CD4-positive, CD25-positive, alpha-beta regulatory T cell (primary cell): ENCODE results near the gene AQP12B. TPM values are rescaled to one million over a fixed set of nuclear protein-coding genes. Genes with fewer than 3 reads are reported as not detected.
"Not testable (repeated sequence)": the region's sequence is repeated elsewhere in the genome, so short reads cannot be mapped to it uniquely, and the experiment has no call there.

Experiments
- ATAC-seq, 2 donors: fragments of 150-1000 bp; cut with Tn5 transposase; one replicate each; pipeline ENCODE4 v1.10.0; 2021; ENCODE audit warnings: low read depth in 2 of 2, moderate number of reproducible peaks in 2 of 2, moderate library complexity in 1 of 2
- DNase-seq, 3 donors: peaks; one replicate each; pipeline versions ENCODE4 v3.0.0 to v3.0.0-alpha.2; 2012 to 2022; ENCODE audit warnings: mixed read lengths in 1 of 3
- H3K27ac ChIP-seq: one replicate; pipeline ENCODE4 v1.7.0; 2013; ENCODE audit warnings: mild to moderate bottlenecking, low read length; ENCODE audit not compliant: insufficient read depth, poor library complexity, severe bottlenecking
- H3K27me3 ChIP-seq: one replicate; pipeline ENCODE4 v1.7.0; 2013; ENCODE audit warnings: low read length; ENCODE audit not compliant: control insufficient read depth, insufficient read depth
- H3K36me3 ChIP-seq: one replicate; pipeline ENCODE4 v1.7.0; 2013; ENCODE audit warnings: mild to moderate bottlenecking, low read length, moderate library complexity; ENCODE audit not compliant: control insufficient read depth, insufficient read depth
- H3K4me1 ChIP-seq: 2 replicates; pipeline ENCODE4 v1.7.0; 2013; ENCODE audit warnings: mild to moderate bottlenecking, low read length; ENCODE audit not compliant: insufficient read depth, control insufficient read depth, poor library complexity, severe bottlenecking
- H3K4me3 ChIP-seq: one replicate; pipeline ENCODE4 v1.7.0; 2013; ENCODE audit warnings: low read depth, mild to moderate bottlenecking, low read length, moderate library complexity
- H3K9me3 ChIP-seq, 2 experiments: 1 replicate in 1 of 2; 2 replicates in 1 of 2; pipeline ENCODE4 v1.7.0; 2013; ENCODE audit warnings: low read length in 2 of 2, mild to moderate bottlenecking in 1 of 2, moderate library complexity in 1 of 2; ENCODE audit not compliant: control insufficient read depth in 2 of 2
- H3K27ac Mint-ChIP-seq, 3 donors: one replicate each; pipeline ENCODE4 v1.8.0; 2020 to 2022; ENCODE audit warnings: mild to moderate bottlenecking in 3 of 3, mixed read lengths in 3 of 3, moderate library complexity in 2 of 3
- H3K27me3 Mint-ChIP-seq: one replicate; pipeline ENCODE4 v1.8.0; 2022; ENCODE audit warnings: mild to moderate bottlenecking, mixed read lengths
- H3K36me3 Mint-ChIP-seq: one replicate; pipeline ENCODE4 v1.8.0; 2020; ENCODE audit warnings: mixed read lengths
- H3K4me1 Mint-ChIP-seq, 4 donors: one replicate each; pipeline ENCODE4 v1.8.0; 2020 to 2022; ENCODE audit warnings: mixed read lengths in 4 of 4, mild to moderate bottlenecking in 1 of 4
- H3K4me3 Mint-ChIP-seq, 4 donors: one replicate each; pipeline ENCODE4 v1.8.0; 2020 to 2022; ENCODE audit warnings: mild to moderate bottlenecking in 4 of 4, mixed read lengths in 4 of 4, moderate library complexity in 3 of 4
- H3K9me3 Mint-ChIP-seq, 7 donors: one replicate each; pipeline ENCODE4 v1.8.0; 2020 to 2022; ENCODE audit warnings: mixed read lengths in 7 of 7, mild to moderate bottlenecking in 3 of 7, moderate library complexity in 2 of 7
- polyA plus RNA-seq, 4 donors: library from polyadenylated mRNA; unstranded; fragments of 300-500 nt; fragmentation: Illumina TruSeq; gene quantifications; one replicate each; pipeline ENCODE4 v1.2.3, GENCODE V29; 2021
- total RNA-seq: library from RNA; stranded (reverse); gene quantifications from one replicate; pipeline ENCODE4 v1.2.3, GENCODE V29; 2022

AQP12B gene
- total and polyA plus RNA-seq, 5 donors from 2014 or later: not detected

GRCh38 chr2:240692583-240693561 is 10.2 kb upstream of the AQP12B start:
- H3K27ac ChIP-seq, H3K27me3 ChIP-seq, H3K36me3 ChIP-seq, H3K36me3 Mint-ChIP-seq, H3K9me3 ChIP-seq, H3K9me3 Mint-ChIP-seq, H3K4me3 ChIP-seq, ATAC-seq, DNase-seq, H3K4me1 ChIP-seq, H3K4me1 Mint-ChIP-seq, H3K4me3 Mint-ChIP-seq, H3K27me3 Mint-ChIP-seq, H3K27ac Mint-ChIP-seq: not testable (repeated sequence)

DNA sequence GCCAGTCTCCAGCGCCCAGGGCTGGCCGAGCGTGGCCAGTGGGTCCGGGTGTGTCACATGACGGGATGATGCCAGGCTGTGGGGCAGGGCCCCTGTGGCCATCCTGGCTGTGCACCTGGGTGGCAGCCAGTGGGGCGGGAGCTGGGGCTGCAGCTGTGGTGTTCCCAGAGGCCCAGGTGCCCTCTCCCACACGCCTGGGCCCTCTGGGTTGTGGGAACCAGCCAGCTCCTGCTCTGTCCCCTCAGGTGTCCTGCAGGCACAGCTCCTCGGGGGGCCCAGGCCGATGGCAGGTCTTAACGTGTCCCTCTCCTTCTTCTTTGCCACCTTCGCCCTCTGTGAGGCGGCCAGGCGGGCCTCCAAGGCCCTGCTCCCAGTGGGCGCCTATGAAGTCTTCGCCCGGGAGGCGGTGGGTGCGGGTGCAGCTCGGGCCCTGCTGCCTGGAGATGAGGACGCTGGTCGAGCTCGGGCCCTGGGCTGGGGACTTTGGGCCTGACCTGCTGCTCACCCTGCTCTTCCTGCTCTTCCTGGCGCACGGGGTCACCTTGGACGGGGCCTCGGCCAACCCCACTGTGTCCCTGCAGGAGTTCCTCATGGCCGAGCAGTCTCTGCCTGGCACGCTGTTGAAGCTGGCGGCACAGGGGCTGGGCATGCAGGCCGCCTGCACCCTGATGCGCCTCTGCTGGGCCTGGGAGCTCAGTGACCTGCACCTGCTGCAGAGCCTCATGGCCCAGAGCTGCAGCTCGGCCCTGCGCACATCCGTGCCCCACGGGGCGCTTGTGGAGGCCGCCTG is 9.1 kb upstream of the AQP12B start, which contains the start of gene AQP12A:
TSS of gene AQP12A (plus strand) at position 236 of the 790 bp plus-strand sequence. CDS start at position 284, 48 bp downstream.
- H3K27ac Mint-ChIP-seq, H3K4me1 ChIP-seq, H3K27me3 ChIP-seq, H3K36me3 ChIP-seq, H3K36me3 Mint-ChIP-seq, H3K27ac ChIP-seq, H3K27me3 Mint-ChIP-seq, ATAC-seq, H3K4me3 ChIP-seq, H3K4me3 Mint-ChIP-seq, DNase-seq, H3K9me3 ChIP-seq, H3K4me1 Mint-ChIP-seq, H3K9me3 Mint-ChIP-seq: not testable (repeated sequence)

DNA sequence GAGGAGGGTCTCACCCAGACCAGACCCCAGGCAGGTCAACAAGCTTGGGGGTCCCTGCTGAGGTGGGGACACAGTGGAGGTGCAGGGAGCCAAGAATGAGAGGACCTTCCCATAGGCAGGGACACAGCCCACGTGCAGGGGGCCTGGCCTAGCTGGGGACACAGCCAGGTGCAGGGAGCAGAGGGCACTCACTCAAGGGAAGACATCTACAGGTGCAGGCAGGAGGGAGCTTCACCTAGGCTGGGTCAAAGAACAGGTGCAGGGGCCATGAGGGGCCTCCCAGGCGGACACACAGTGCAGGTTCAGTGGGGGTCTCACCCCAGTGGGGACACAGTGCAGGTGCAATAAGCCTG is 8.4 kb upstream of the AQP12B start:
- H3K4me1 ChIP-seq, H3K27me3 ChIP-seq, H3K27ac ChIP-seq, H3K9me3 Mint-ChIP-seq, DNase-seq, ATAC-seq, H3K9me3 ChIP-seq, H3K36me3 Mint-ChIP-seq, H3K27ac Mint-ChIP-seq, H3K4me3 ChIP-seq, H3K27me3 Mint-ChIP-seq, H3K4me3 Mint-ChIP-seq, H3K36me3 ChIP-seq, H3K4me1 Mint-ChIP-seq: not testable (repeated sequence)

GRCh38 chr2:240690421-240691074 is 7.9 kb upstream of the AQP12B start:
- ATAC-seq, H3K4me1 Mint-ChIP-seq, H3K27me3 ChIP-seq, H3K27ac ChIP-seq, H3K4me3 ChIP-seq, H3K4me1 ChIP-seq, H3K36me3 ChIP-seq, DNase-seq, H3K9me3 Mint-ChIP-seq, H3K27ac Mint-ChIP-seq, H3K9me3 ChIP-seq, H3K36me3 Mint-ChIP-seq, H3K4me3 Mint-ChIP-seq, H3K27me3 Mint-ChIP-seq: not testable (repeated sequence)

- no peaks in the 10 kb centered on the region for H3K27me3 Mint-ChIP-seq
- Histone ChIP-seq H3K27me3 (no peaks in the 10 kb centered on the region), H3K27ac (no peak overlapping the region), H3K4me3 (no peak overlapping the region), H3K36me3 (no peaks in the 10 kb centered on the region), H3K9me3 (no peaks in the 10 kb centered on the region), H3K4me1 (no peaks in the 10 kb centered on the region)
- DNase-seq: no peak
- no peaks in the 10 kb centered on the region for H3K9me3 Mint-ChIP-seq
- no peak for ATAC-seq
- no peaks in the 10 kb centered on the region for H3K36me3 Mint-ChIP-seq
- H3K4me3 Mint-ChIP-seq: no peak overlapping the region
- H3K27ac Mint-ChIP-seq: no peak overlapping the region
- peaks cover 0 to 3% (median 1%) of the 10 kb centered on the region in 4 donors for H3K4me1 Mint-ChIP-seq
These were observed 7.3 kb upstream of the AQP12B start for GRCh38 chr2:240689975-240690374.

- Mint-ChIP-seq H3K27ac (no peak overlapping the region), H3K4me3 (no peak overlapping the region), H3K9me3 (no peaks in the 10 kb centered on the region), H3K27me3 (no peaks in the 10 kb centered on the region), H3K4me1 (peaks cover 0 to 9% (median 1%) of the 10 kb centered on the region in 4 donors), H3K36me3 (no peaks in the 10 kb centered on the region)
- Histone ChIP-seq H3K36me3 (no peaks in the 10 kb centered on the region), H3K27ac (no peak overlapping the region), H3K9me3 (no peaks in the 10 kb centered on the region), H3K4me3 (no peak overlapping the region), H3K4me1 (no peaks in the 10 kb centered on the region), H3K27me3 (no peaks in the 10 kb centered on the region)
- DNase-seq (no peak), ATAC-seq (no peak)
These were observed 5.9 kb upstream of the AQP12B start for GRCh38 chr2:240688553-240688919.

DNA sequence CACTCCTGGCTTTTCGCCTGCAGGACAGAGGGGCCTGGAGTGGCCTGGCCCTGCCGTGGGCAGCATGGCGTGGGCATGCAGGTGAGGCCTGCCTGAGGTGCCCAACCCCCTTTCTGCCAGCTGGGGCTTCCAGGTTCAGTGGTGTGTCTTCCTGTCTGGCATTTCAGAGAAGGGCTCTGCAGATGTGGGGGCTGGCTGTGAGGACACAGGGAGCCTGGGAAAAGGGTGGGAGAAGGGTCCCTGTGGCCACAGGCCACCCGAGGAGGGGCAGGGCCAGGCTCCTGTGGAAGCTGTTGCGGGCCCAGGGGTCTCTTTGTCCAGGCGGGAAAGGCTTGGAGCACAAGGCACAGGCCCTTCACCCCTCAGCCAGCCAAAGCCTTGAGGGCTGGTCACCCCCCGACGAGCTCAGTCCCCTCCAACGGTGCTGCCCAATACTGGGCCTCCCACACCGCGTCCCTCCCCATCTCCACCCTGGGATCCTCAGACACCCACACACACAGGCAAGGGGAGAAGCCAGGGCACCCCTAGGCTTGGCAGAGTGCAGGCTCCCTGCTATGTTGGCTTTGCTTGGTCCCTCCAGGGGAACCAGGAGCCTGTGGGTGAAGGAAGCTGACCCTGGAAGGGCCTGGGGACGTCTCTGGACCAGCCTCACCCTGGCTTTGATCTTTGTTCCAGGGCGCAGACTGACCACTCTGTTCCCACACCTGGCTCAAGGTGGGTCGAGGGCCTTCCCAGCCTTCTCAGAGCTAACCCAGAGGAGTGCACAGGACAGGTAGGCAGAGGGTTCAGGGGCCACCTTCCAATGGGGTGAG is 5.3 kb upstream of the AQP12B start:
- Mint-ChIP-seq H3K27me3 (no peaks in the 10 kb centered on the region), H3K4me3 (no peak overlapping the region), H3K4me1 (peaks cover 0 to 9% (median 1%) of the 10 kb centered on the region in 4 donors), H3K36me3 (no peaks in the 10 kb centered on the region), H3K27ac (no peak overlapping the region), H3K9me3 (no peaks in the 10 kb centered on the region)
- Histone ChIP-seq H3K4me3 (no peak overlapping the region), H3K27me3 (no peaks in the 10 kb centered on the region), H3K9me3 (no peaks in the 10 kb centered on the region), H3K27ac (no peak overlapping the region), H3K36me3 (no peaks in the 10 kb centered on the region), H3K4me1 (no peaks in the 10 kb centered on the region)
- ATAC-seq (no peak), DNase-seq (no peak)
